Measurements from ENCODE around the gene CDCA5.

CDCA5 gene

GRCh38 chr11:65083834-65084597 is at the start of gene CDCA5, which contains the start of gene ZFPL1:
Gene CDCA5, minus strand, starts transcription at chr11:65084040. Its CDS starts 62 bp downstream, at chr11:65083978.
Gene ZFPL1, plus strand, starts transcription at chr11:65084222. Its CDS starts 477 bp downstream, at chr11:65084699.
- peak; percentile 95 for DNase-seq

- DNase-seq: no peak
Observed at GRCh38 chr11:65132988-65133700, 49.3 kb upstream of the CDCA5 start.

GRCh38 chr11:65132238-65132987 is 48.6 kb upstream of the CDCA5 start:
- no peak for DNase-seq

DNA sequence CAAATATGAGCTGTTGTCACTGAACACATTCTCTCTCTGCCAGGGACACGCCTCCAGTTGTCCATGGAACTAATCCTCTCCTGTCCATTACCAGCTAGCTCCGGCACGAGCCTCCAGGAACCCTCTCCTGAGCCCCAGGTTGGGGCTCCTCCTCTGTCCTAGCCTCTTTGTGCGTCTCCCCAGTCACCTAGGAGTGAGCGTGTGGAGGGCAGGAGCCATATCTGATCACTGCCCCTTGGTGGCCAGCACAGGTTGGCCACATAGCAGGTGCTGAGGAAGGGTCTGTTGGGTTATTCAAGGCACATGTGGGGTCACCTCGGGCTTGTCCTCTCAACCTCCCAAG is 48.0 kb upstream of the CDCA5 start:
- DNase-seq: no peak

- no peak for DNase-seq
Observed at GRCh38 chr11:65131417-65131776, 47.6 kb upstream of the CDCA5 start.

GRCh38 chr11:65130631-65131416 is 47.0 kb upstream of the CDCA5 start:
- no peak for DNase-seq

- no peak for DNase-seq
Observed at GRCh38 chr11:65129649-65130441, 46.0 kb upstream of the CDCA5 start.

- DNase-seq: no peak
Observed at GRCh38 chr11:65128182-65129145, 44.6 kb upstream of the CDCA5 start.

DNA sequence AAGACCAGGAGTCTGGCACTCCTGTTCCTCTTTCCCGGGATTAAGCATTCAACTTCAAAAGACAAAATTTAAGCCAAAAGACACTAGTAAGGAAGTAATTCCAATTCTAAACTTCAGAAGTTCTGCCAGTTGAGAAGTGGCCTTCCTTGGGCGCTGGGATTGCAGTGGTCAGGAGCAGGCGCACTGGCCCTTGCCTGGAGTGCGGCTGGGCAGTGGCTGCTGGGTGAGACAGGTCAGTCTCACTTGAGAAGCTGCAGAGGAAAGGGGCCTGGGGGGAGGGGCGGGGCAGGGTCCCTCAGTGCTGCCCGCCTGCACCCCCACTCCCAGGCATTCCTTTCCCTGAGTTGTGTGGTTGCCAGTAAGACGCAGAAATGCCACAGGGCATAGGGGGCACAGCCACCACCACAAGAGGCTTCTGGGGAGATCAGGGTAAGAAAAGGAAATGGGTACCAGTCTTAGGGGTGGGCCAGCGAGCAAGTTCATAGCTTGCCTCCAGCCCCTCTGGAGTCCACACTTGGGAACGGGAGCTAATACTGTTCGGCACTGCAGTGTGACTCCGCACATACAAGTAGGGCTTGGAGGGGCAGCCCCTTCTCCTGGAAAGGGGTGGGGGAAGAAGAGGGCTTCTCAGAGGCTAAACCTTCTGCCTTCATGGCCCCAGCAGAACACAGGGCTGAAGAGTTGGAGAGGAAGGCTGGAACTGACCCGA is 43.8 kb upstream of the CDCA5 start:
- DNase-seq: no peak

GRCh38 chr11:65126624-65127274 is 42.9 kb upstream of the CDCA5 start:
- no peak for DNase-seq

DNA sequence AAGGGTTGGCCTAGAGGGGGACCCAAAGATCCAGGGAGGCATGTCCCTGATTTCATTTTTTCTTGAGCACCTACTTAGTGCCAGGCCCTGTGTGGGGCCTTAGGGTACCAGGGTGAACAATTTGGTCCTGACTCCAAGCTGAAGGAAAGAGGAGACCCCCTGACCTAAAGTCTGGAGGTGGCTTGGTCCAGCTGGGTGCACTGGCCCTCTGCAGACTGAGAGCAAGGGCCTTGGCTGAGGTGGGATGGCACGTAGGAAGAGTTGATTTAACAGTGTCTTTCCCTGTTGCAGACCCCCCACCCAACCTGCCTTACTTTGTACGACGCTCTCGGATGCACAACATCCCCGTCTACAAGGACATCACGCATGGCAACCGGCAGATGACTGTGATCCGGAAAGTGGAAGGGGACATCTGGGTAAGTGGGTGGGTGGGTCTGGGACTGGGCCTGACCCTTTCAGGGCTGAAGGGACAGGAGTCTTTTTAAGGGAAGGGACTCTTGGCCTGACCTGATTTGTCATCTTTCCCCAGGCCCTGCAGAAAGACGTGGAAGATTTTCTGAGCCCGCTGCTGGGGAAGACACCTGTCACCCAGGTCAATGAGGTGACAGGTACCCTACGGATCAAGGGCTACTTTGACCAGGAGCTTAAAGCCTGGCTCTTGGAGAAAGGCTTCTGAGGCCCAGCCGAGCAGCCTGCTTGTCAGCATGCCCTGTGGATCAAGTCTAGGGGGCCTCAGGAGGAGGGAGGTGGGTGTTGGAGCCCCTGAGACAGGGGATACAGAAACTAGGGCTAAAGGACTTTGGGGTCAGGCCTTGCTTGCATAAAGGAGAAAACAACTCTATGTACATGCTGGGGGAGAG is 41.6 kb upstream of the CDCA5 start:
- DNase-seq: no peak

GRCh38 chr11:65124480-65125196 is 40.8 kb upstream of the CDCA5 start:
- DNase-seq: no peak

- peak; percentile 97 for DNase-seq
Observed at GRCh38 chr11:65121865-65122696, 38.2 kb upstream of the CDCA5 start, which contains the start of the genes FAU and MRPL49. Gene FAU, minus strand, starts transcription at chr11:65122134. Its CDS starts 321 bp downstream, at chr11:65121813. Gene MRPL49, plus strand, starts transcription at chr11:65122321. Its CDS starts 26 bp downstream, at chr11:65122347.

DNA sequence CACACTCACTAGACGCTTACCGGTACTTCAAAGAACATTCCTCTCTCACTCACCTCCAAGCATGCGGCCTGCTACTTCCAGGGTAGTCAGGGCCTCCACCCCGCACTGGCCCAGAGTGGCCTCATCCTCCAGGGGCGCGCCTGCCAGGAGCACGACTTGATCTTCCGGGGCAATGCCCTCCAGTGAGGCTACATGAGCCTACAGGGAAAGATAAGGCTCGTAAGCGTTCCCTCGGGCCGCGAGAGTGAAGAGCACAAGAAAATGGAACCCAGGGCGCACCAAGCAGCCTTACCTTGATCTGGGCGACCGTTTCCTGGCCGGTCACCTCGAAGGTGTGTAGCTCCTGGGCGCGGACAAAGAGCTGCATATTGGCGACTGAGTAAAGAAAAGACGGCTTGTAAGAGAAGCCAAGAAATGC is 37.6 kb upstream of the CDCA5 start:
- DNase-seq: no peak

GRCh38 chr11:65120831-65121230 is 37.0 kb upstream of the CDCA5 start:
- DNase-seq: no peak

DNA sequence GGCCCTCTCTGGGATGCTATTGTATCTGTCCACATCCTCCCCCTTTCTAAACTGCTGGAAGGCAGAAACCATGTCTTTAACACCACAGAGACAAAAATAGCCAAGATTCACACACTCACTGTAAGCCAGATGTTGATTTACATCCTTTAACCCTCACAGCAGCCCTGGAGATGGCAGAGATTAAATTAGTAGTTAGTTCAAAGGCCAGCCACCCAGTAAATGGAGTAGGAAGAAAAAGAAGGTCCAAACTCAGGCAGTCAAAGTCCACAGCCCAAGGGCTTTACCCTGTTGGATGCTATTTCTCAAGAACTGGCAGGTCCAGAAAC is 35.8 kb upstream of the CDCA5 start:
- DNase-seq: no peak
